GM18909 (cell line): Measurements from ENCODE around the gene GARRE1.
"Not testable (repeated sequence)": the region's sequence is repeated elsewhere in the genome, so short reads cannot be mapped to it uniquely, and the experiment has no call there.

ENCODE experiments used
- ATAC-seq: cut with Tn5 transposase; IDR thresholded peaks from one replicate; pipeline ENCODE4 v1.9.1; 2021; ENCODE audit warnings: mild to moderate bottlenecking; ENCODE audit not compliant: unreplicated experiment, poor library complexity

Gene GARRE1

GRCh38 chr19:34254046-34254697 is at the start of gene GARRE1:
GARRE1 (plus strand) TSS chr19:34254554; CDS start chr19:34300474, 45,920 bp downstream.
- ATAC-seq: peak; percentile 93

- ATAC-seq: not testable (repeated sequence)
Observed at GRCh38 chr19:34205324-34205723, 49.0 kb upstream of the GARRE1 start.

GRCh38 chr19:34208291-34208884 is 46.0 kb upstream of the GARRE1 start:
- ATAC-seq: no peak

GRCh38 chr19:34209726-34210125 is 44.6 kb upstream of the GARRE1 start:
- ATAC-seq: no peak

- ATAC-seq: no peak
Observed at GRCh38 chr19:34213283-34213682, 41.1 kb upstream of the GARRE1 start.

GRCh38 chr19:34214040-34214439 is 40.3 kb upstream of the GARRE1 start:
- no peak for ATAC-seq

- ATAC-seq: no peak
Observed at GRCh38 chr19:34215006-34215665, 39.2 kb upstream of the GARRE1 start.

GRCh38 chr19:34215666-34216038 is 38.7 kb upstream of the GARRE1 start:
- ATAC-seq: no peak

- ATAC-seq: not testable (repeated sequence)
Observed at GRCh38 chr19:34216745-34217219, 37.6 kb upstream of the GARRE1 start.

- ATAC-seq: peak; percentile 50
Observed at GRCh38 chr19:34217952-34218817, 36.2 kb upstream of the GARRE1 start.

GRCh38 chr19:34218818-34219164 is 35.6 kb upstream of the GARRE1 start:
- ATAC-seq: no peak

- ATAC-seq: no peak
Observed at GRCh38 chr19:34220472-34221063, 33.8 kb upstream of the GARRE1 start.

- no peak for ATAC-seq
Observed at GRCh38 chr19:34222386-34222785, 32.0 kb upstream of the GARRE1 start.

GRCh38 chr19:34224996-34225658 is 29.2 kb upstream of the GARRE1 start:
- no peak for ATAC-seq

GRCh38 chr19:34225659-34226015 is 28.7 kb upstream of the GARRE1 start:
- ATAC-seq: no peak

- ATAC-seq: no peak
Observed at GRCh38 chr19:34226036-34226435, 28.3 kb upstream of the GARRE1 start.

GRCh38 chr19:34228347-34228746 is 26.0 kb upstream of the GARRE1 start:
- ATAC-seq: no peak

GRCh38 chr19:34228762-34229161 is 25.6 kb upstream of the GARRE1 start:
- ATAC-seq: no peak

- no peak for ATAC-seq
Observed at GRCh38 chr19:34229721-34230120, 24.6 kb upstream of the GARRE1 start.

GRCh38 chr19:34230820-34231219 is 23.5 kb upstream of the GARRE1 start:
- ATAC-seq: no peak
